Activated naive CD8-positive, alpha-beta T cell treated with anti-CD3 and anti-CD28 coated beads for 36 hours (primary cell): Measurements from ENCODE around the gene THRAP3. TPM values are rescaled to one million over a fixed set of nuclear protein-coding genes. Genes with fewer than 3 reads are reported as not detected.
"Not testable (repeated sequence)": the region's sequence is repeated elsewhere in the genome, so short reads cannot be mapped to it uniquely, and the experiment has no call there.

Experiments used
- DNase-seq: peaks from one replicate; pipeline ENCODE4 v3.0.0; 2021
- H3K27ac Mint-ChIP-seq: one replicate; pipeline ENCODE4 v1.8.0; 2022; ENCODE audit warnings: mild to moderate bottlenecking, moderate library complexity, mixed read lengths
- H3K27me3 Mint-ChIP-seq: one replicate; pipeline ENCODE4 v1.8.0; 2022; ENCODE audit warnings: mild to moderate bottlenecking, mixed read lengths
- H3K36me3 Mint-ChIP-seq: one replicate; pipeline ENCODE4 v1.8.0; 2021; ENCODE audit warnings: mild to moderate bottlenecking, mixed read lengths
- H3K4me1 Mint-ChIP-seq: one replicate; pipeline ENCODE4 v1.8.0; 2021; ENCODE audit warnings: mixed read lengths
- H3K4me3 Mint-ChIP-seq: one replicate; pipeline ENCODE4 v1.8.0; 2022; ENCODE audit warnings: mild to moderate bottlenecking, moderate library complexity, mixed read lengths
- H3K9me3 Mint-ChIP-seq: one replicate; pipeline ENCODE4 v1.8.0; 2022; ENCODE audit warnings: mixed read lengths
- total RNA-seq, 2 experiments: library from RNA; stranded (reverse); gene quantifications; one replicate each; pipeline ENCODE4 v1.2.3, GENCODE V29; 2021

Gene THRAP3
- total RNA-seq, 2 experiments from 2014 or later = 159 TPM

DNA sequence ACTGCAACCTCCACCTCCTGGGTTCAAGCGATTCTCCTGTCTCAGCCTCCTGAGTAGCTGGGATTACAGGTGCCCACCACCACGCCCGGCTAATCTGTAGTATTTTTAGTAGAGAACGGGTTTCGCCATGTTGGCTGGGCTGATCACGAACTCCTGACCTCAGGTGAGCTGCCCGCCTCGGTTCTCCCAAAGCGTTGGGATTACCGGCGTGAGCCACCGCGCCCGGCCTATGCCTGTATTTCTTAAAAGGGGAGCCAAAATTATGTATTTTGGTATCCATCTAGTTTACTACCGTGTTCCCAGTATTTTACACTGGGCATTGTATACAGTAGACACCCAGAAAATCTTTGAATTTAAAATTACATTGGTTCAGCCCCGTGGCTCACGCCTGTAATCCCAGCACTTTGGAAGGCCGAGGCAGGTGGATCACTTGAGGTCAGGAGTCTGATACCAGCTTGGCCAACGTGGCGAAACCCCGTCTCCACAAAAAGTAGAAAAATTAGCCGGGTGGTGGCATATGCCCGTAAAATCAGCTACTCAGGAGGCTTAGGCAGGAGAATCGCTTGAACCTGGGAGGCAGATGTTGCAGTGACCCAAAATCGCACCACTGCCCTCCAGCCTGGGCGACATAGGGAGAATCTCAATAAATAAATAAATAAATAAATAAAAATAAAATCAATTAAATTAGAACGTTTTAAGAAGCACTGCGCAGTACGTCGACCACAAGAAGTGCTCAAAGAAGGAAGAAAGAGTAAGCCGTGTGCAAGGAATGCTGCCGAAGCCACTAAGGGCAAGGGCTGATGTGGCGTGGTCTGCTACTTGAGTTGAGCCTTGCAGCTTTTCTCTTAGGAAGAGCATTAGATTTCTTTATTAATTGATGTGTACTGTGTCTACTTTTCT, 1.5 kb upstream of the THRAP3 start:
- H3K27ac Mint-ChIP-seq = peak overlapping the region; percentile 99
- H3K27me3 Mint-ChIP-seq = no peaks in the 10 kb centered on the region
- DNase-seq = no peak
- peaks cover 24% of the 10 kb centered on the region for H3K36me3 Mint-ChIP-seq
- no peaks in the 10 kb centered on the region for H3K9me3 Mint-ChIP-seq
- peaks cover 19% of the 10 kb centered on the region for H3K4me1 Mint-ChIP-seq
- peak overlapping the region; percentile 93 for H3K4me3 Mint-ChIP-seq

DNA sequence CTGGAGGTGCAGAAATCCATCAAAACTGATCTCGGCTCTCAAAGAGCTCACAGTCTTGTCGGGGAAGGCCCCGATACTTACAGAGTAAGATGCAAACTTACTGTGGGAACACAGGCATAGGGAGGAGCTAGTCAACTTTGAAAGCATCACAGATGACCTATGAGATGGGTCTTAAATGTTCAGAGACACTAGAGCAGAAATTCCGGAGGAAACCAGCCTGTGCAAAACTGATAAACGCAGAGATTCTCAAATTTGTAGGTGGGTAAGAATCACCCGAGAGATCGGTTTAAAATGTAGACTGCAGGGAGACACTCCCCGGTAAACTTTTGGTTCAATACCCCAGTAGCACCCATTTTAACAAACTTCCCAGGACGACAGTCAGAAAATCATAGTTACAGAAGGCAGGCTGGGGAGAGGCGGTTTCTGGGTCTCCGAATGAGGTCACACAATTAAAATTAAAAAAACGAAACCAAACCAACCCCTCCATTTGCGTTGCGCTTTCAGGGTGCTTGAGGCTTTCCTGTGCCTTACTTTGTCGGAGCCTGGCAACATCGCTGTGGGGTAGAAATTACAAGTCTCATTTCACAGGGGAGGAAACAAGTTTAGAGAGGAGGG, 755 bp upstream of the THRAP3 start:
- DNase-seq = peak; percentile 34
- H3K4me3 Mint-ChIP-seq = peak overlapping the region; percentile 93
- peak overlapping the region; percentile 99 for H3K27ac Mint-ChIP-seq
- H3K27me3 Mint-ChIP-seq = no peaks in the 10 kb centered on the region
- H3K4me1 Mint-ChIP-seq = peaks cover 19% of the 10 kb centered on the region
- peaks cover 24% of the 10 kb centered on the region for H3K36me3 Mint-ChIP-seq
- H3K9me3 Mint-ChIP-seq = no peaks in the 10 kb centered on the region

DNA sequence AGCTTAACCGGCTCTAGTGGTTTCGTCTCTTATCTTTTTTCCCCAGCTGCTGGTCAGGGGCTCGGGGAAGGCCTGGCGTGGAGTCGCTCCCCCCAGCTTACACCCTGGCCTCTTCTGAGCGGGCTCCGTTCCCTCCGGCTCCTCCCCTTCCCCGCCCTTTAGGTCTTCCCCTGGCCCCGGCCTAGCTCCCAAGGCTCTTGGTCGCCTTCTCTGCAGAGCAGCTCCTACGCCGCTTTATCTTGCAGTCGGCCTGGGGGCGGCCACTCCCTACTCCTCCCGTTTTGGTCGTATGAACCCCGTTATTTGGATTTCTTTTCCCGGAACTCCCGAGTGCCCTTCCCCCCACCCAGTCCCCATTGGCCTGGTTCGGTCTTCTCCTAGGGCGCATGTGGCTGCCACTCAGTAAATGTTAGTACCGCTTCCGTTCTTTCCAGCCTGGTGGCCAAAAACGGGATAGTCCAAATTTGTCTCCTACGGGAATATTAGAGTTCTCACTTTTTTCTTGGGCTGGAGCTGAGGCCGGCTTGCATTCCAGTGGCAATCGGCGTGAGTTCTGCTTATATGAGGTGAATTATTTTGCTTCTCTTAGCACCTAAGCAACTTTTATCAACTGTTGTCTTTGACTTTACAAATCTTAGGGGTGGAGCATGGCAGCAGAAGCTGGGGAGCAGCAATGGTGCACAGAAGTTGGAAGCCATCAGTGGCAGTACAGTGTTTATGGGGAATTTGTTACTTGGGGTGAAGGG, 467 bp downstream of the THRAP3 start:
- no peak for DNase-seq

DNA sequence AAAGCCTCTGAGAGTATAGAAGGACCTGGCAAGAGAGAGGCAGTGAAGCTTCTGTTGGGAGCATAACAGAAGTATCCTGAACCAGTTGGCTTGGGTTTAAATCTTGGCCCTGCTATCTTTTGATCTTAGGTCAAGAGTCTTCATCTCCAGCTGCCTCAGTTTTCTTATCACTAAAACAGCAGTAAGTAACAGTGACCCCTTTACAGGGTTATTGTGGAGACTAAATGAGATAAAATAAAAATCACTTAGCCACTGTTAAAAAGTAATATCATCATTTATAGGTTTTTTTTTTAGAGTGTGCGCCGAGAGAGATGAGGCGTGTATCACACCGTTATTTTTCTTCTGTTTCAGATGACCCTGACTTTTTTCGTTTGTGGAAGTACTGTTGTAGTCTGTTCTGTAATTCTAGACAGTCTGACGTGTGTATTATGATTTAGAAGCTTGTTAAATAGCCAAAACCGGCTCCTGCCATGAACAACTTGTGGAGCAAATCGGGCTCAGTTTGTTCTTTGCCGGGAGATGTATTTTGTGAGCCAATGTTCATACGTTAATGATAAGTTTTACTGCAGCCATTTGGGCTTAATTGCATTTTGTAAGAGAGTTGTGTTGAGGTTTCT, 1.1 kb downstream of the THRAP3 start:
- Mint-ChIP-seq H3K27me3 (no peaks in the 10 kb centered on the region), H3K4me1 (peaks cover 21% of the 10 kb centered on the region), H3K27ac (peak overlapping the region; percentile 99), H3K9me3 (no peaks in the 10 kb centered on the region), H3K4me3 (peak overlapping the region; percentile 93), H3K36me3 (peaks cover 24% of the 10 kb centered on the region)
- DNase-seq = no peak

More for the DNA sequence above, 467 bp downstream of the THRAP3 start:
- no peaks in the 10 kb centered on the region for H3K9me3 Mint-ChIP-seq
- H3K27me3 Mint-ChIP-seq = no peaks in the 10 kb centered on the region
- H3K27ac Mint-ChIP-seq = peak overlapping the region; percentile 99
- peak overlapping the region; percentile 93 for H3K4me3 Mint-ChIP-seq
- peaks cover 24% of the 10 kb centered on the region for H3K36me3 Mint-ChIP-seq
- peaks cover 21% of the 10 kb centered on the region for H3K4me1 Mint-ChIP-seq

DNA sequence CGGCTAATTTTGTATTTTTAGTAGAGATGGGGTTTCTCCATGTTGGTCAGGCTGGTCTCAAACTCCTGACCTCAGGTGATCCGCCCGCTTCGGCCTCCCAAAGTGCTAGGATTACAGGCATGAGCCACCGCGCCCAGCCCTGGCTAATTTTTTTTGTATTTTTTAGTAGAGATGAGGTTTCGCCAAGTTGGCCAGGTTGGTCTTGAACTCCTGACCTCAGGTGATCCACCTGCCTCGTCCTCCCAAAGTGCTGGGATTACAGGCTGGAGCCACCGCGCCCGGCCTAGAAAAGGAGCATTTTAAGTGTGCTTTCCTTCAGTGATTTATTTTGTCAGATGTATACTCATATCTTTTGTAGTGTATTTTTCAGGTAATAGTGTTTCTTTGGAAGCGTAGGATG, 6.0 kb downstream of the THRAP3 start:
- DNase-seq, H3K9me3 Mint-ChIP-seq, H3K4me3 Mint-ChIP-seq, H3K27ac Mint-ChIP-seq, H3K27me3 Mint-ChIP-seq: not testable (repeated sequence)
- Mint-ChIP-seq H3K36me3 (peaks cover 26% of the 10 kb centered on the region), H3K4me1 (peaks cover 54% of the 10 kb centered on the region)

DNA sequence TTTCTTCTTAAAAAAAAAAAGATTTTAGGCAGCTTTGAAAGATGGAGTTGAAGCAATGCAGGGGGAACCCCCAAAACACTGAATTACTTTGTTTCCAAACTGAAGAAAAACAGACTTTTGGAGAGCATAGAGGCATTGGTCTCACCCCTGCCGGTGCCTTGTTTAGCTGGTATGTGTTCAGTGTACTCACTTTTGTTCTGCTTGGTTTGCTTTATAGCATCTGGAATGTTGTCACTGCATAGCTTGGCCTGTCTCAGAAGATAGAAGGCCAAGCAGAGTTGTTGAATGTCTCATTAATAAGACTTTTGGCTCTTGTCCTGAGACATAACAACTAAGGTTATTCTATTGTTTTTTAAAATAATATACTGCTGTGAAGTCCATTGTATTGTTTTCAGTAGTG, 6.9 kb downstream of the THRAP3 start:
- Mint-ChIP-seq H3K9me3 (no peaks in the 10 kb centered on the region), H3K4me3 (no peak overlapping the region), H3K27ac (no peak overlapping the region), H3K27me3 (no peaks in the 10 kb centered on the region), H3K36me3 (peaks cover 19% of the 10 kb centered on the region), H3K4me1 (peaks cover 54% of the 10 kb centered on the region)
- DNase-seq = no peak

DNA sequence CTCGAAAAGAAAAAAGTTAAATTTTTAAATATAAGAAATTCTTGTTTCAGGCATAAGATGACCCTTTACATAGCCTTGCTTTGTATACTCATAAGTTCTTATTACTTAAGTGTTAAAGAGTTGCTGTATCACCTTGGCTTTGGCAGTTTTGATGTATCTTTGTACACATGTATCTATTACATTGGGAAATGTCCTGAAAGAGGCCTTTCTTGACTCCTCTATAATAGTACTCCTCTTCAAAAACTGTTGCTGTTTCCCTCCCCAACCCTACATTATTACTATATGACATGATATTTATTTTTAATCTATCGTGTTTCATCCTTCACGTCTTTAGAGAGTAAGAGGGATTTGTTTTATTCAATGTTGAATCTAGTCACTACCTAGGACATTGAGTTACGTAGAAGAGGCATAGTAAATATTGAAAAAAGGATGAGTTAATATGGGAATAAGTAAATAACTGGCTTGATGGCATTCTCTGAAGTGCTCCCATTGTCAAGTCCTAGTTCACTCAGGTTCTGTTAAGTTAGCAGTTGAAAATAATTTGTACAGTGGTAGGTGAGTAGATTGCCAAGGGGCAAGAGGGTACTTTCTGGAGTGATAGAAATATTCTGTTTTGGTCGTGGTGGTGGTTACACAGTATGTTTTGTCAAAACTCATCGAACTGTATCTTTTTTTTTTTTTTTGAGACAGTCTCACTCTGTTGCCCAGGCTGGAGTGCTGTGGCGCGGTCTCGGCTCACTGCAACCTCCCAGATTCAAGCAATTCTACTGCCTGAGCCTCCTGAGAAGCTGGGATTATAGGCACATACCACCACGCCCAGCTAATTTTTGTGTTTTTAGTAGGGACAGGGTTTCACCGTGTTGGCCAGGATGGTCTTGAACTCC, 8.2 kb downstream of the THRAP3 start:
- H3K4me1 Mint-ChIP-seq = peaks cover 56% of the 10 kb centered on the region
- no peaks in the 10 kb centered on the region for H3K27me3 Mint-ChIP-seq
- no peak overlapping the region for H3K4me3 Mint-ChIP-seq

DNA sequence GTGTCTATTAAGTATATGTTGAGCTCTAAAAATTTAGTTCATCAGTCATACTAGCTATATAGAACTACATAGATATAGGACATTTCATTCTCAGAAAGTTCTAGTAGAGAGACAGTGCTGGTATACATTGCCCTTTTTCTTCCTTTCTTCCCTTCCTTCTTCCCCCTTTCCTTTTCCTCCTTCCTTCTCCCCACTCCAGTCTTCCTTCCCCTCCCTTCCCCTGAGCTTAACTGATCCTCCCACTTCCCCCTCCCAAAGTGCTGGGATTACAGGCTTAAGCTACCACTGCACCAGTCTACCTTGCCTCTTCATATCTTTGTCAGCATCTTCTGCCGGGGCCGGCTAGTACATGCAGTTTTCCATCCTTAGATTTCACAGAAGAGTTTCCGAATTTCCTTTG, 12.1 kb downstream of the THRAP3 start:
- H3K9me3 Mint-ChIP-seq = no peaks in the 10 kb centered on the region
- no peak overlapping the region for H3K4me3 Mint-ChIP-seq
- peak overlapping the region; percentile 32 for H3K27ac Mint-ChIP-seq
- peaks cover 25% of the 10 kb centered on the region for H3K36me3 Mint-ChIP-seq
- DNase-seq = no peak
- H3K4me1 Mint-ChIP-seq = peaks cover 58% of the 10 kb centered on the region
- no peaks in the 10 kb centered on the region for H3K27me3 Mint-ChIP-seq

More for the DNA sequence above, 8.2 kb downstream of the THRAP3 start:
- Mint-ChIP-seq H3K36me3 (peaks cover 15% of the 10 kb centered on the region), H3K27ac (no peak overlapping the region), H3K9me3 (no peaks in the 10 kb centered on the region)
- DNase-seq = no peak

DNA sequence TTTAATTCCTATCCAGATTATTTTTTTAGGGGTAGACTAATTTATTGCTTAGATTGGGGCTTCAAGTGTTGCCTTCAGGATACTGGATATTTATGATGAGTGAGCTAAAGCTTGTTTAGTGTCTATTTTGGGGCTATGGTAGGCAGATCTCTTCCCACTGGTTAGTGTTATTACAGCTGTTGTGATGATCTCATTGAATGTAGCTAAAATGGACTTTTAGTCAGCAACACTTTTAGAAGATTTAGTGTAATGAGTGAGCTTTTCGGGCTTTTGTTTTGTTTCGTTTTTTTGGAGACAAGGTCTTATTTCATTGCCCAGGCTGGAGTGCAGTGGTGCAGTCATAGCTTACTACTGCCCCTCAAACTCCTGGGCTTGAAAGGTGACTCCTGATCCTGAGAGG, 14.2 kb downstream of the THRAP3 start:
- Mint-ChIP-seq H3K4me3 (no peak overlapping the region), H3K27me3 (no peaks in the 10 kb centered on the region), H3K36me3 (peaks cover 25% of the 10 kb centered on the region), H3K4me1 (peaks cover 50% of the 10 kb centered on the region), H3K27ac (no peak overlapping the region), H3K9me3 (no peaks in the 10 kb centered on the region)
- DNase-seq = no peak

DNA sequence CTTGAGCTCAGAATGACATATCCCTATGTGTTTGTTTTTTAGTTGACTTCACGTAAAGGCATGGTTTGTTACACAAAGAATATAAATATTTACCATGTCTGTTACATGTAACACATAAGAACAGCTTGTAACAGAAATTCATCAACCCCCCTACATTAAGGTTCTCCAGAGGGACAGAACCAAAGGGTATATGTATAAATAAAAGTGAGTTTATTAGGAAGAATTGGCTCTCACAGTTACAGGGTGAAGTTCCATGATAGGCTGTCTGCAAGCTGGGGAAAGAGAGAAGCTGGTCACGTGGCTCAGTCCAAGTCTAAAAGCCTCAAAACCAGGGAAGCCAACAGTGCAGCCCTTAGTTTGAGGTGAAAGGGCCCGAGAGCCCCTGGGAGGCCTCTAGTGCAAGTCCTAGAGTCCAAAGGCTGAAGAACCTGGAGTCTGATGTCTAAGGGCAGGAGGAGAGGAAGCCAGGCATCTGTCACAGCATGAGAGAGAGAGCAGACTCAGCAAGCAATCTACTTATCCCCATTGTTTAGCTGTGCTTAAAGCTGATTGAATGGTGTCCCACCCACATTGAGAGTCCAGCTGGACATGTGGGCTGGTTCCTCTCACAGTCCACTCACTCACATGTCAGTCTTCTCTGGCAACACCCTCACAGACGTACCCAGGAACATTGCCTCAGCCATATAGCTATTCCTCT, 15.8 kb downstream of the THRAP3 start:
- Mint-ChIP-seq H3K9me3 (no peaks in the 10 kb centered on the region), H3K36me3 (peaks cover 28% of the 10 kb centered on the region), H3K27ac (peak overlapping the region; percentile 48), H3K4me3 (no peak overlapping the region), H3K27me3 (no peaks in the 10 kb centered on the region), H3K4me1 (peaks cover 38% of the 10 kb centered on the region)
- no peak for DNase-seq

DNA sequence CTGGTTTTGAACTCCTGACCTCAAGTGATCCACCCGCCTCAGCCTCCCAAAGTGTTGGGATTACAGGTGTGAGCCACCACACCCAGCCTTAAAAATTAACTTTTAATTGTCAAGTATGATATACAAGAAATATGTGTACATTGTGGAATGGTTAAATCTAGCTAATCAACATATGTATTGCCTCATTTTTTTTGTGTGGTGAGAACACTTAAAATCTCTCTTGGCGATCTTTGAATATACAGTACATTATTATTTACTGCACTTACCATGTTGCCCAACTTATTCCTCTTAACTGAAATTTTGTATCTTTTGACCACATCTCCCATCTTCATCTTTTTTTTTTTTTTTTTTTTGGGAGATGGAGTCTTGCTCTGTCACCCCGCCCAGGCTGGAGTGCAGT, 23.3 kb downstream of the THRAP3 start:
- Mint-ChIP-seq H3K27me3 (no peaks in the 10 kb centered on the region), H3K4me1 (peaks cover 37% of the 10 kb centered on the region), H3K36me3 (peaks cover 35% of the 10 kb centered on the region), H3K9me3 (no peaks in the 10 kb centered on the region), H3K27ac (no peak overlapping the region), H3K4me3 (no peak overlapping the region)
- DNase-seq = no peak

DNA sequence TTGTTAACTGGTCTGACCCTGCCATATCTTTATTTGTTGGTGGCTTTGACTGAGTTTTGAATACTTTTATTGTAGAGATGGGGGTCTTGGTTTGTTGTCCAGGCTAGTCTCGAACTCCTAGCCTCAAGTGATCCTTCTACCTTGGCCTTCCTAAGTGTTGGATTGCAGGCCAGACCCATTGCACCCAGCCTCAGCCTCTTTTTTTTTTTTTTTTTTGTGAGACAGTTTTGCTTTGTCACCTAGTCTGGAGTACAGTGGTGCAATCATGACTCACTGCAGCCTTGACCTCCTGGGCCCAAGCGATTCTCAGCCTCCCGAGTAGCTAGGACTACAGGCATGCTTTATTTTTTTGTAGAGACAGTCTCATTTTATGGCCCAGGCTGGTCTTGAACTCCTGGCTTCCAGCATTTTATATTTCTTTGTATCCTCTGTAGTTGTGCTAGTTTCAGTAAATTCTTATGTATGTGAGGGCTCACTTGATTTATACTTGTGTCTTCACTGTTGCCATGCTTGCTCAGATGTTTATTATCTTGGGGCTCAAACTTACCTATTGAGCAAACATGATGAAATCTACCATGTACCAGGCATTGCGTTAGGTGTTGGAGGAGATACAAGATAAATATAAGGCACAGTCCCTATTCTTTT, 24.1 kb downstream of the THRAP3 start:
- no peak for DNase-seq
- no peak overlapping the region for H3K4me3 Mint-ChIP-seq
- H3K27ac Mint-ChIP-seq = peak overlapping the region; percentile 70
- peaks cover 42% of the 10 kb centered on the region for H3K4me1 Mint-ChIP-seq
- no peaks in the 10 kb centered on the region for H3K9me3 Mint-ChIP-seq
- H3K36me3 Mint-ChIP-seq = peaks cover 33% of the 10 kb centered on the region
- H3K27me3 Mint-ChIP-seq = no peaks in the 10 kb centered on the region

DNA sequence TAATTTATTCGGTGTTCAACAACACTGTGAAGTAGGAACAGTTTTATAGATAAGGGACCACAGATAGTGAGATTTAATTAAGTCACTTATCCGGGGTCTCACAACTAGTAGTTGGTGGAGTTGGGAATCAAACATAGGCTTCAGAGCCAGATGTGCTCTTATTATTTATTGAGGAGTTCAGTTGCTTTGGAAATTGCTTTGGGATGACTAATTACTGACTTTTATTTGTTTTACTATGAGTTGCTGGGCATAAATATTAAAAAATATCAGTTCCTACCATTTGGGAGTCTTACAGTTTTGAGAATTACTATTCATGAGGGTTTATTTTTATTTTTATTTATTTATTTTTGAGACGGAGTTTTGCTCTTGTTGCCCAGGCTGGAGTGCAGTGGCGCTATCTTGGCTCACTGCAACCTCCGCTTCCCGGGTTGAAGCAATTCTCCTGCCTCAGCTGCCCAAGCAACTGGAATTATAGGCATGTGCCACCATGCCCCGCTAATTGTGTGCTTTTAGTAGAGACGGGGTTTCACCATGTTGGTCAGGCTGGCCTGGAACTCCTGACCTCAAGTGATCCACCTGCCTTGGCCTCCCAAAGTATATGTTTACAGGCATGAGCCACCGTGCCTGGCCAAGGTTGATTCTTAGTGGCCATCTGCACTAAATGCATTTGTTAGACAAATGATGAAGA, 27.7 kb downstream of the THRAP3 start:
- peaks cover 23% of the 10 kb centered on the region for H3K36me3 Mint-ChIP-seq

More for the DNA sequence above, 27.7 kb downstream of the THRAP3 start:
- Mint-ChIP-seq H3K4me1 (peaks cover 58% of the 10 kb centered on the region), H3K27ac (no peak overlapping the region), H3K4me3 (no peak overlapping the region), H3K27me3 (no peaks in the 10 kb centered on the region), H3K9me3 (no peaks in the 10 kb centered on the region)
- no peak for DNase-seq
